IPS DF 4.7 (cell line): ENCODE results near the gene PTPRCAP.

Experiments
- DNase-seq: peaks from one replicate; pipeline ENCODE4 v3.0.0-alpha.2; 2013; ENCODE audit warnings: low spot score; ENCODE audit errors: extremely low read depth

The PTPRCAP gene

DNA sequence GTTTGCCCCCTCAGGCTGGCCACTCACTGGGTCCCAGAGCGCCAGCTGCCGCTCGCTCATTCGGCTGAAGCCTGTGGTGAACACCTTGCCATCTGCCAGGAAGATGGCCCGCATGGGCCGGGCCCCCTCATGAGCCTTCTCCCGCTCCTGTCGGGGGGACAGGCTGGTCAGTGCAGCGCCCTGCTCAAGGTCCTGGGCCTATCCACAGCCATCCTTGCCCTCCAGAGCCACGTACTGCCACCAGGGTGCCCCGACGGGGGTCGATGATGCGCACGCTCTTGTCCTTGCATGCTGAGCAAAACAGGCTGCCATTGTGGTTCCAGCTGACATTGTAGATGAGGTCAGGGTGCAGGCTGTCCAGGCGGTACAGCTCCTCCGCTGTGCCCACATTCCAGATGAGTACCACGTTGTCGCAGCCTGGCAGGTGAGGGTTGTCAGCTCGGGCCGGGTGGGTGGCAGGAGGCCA is 3.6 kb upstream of the PTPRCAP start:
- DNase-seq: no peak

DNA sequence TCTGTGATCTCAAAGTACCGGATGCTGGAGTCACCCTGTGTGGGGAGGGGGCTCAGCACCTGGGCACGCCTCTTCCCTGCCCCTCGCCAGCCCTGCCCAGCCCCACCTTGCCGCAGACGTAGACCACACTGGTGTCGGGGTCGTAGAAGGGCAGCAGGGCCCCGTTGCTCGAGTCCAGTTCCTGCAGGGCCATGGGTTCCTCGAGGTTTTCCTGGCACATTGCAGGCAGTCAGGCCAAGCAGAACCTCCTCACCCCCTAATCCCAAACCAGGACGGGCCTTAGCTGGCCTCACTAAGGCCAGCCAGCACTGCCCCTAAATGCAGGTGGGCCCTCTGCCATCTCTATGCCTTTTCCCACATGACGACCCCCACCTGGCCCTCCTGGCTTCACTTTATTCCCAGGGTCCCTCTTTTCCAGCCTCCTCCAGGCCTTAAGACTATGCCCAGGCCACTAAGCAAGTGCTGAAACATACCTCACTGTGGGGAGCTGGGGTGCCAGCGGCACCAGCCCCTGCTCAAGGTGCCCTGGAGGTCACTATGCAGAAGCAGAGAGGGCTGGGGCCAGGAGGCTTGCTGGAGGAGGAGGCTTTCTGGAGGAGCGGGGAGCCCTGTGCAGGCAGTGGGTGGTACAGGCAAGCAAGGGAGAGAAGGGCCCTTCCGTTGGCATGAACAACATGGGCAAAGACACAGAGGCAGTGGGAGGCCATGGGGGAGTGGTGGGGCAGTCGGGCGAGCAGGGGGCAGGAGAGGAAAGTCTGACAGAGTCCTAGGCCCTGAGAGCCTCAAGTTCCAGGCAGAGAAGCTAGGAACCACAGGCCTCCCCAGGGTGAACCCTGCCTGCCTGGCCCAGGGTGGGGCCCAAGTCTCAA is 3.0 kb upstream of the PTPRCAP start:
- no peak for DNase-seq

- DNase-seq: no peak
These were observed 2.1 kb upstream of the PTPRCAP start for GRCh38 chr11:67439321-67440228.

DNA sequence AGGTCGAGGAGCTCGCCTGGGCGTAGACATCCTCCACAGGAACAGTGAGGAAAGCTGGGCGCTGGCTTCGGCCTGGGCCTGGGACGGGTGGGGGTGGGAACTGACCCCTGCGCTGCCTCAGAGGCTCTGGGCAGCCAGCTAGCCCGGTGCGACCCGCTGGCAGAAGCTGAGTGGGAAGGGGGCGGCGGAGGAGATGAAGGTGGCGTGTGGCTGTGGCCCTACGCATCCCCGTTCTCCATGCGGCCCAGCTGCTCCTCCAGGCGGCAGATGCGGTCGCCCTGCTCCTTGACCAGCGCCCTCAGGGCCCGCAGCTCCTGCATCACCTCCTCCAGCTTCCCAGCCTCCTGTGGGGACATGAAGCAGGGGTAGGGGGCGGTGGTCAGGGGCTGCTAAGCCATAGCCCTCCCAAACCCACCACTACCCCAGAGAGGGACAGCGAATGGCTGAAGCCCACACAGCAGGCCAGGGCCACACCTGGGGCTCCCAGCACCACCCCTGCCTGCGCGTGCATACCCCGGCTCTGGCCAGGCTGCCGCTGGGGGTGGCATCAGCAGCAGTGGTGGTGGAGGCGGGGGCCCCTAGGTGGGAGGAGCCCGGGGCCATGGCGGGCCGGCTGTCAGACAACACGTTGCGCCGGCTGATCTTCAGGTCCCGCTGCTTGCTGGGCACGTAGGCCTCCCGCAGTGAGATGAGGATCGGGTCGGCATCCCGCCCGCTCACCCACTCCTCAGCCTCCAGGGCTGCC is 848 bp upstream of the PTPRCAP start:
- no peak for DNase-seq

GRCh38 chr11:67437809-67438157 is 301 bp upstream of the PTPRCAP start:
- DNase-seq: no peak

- DNase-seq: no peak
These were observed 912 bp downstream of the PTPRCAP start for GRCh38 chr11:67436459-67437081.

DNA sequence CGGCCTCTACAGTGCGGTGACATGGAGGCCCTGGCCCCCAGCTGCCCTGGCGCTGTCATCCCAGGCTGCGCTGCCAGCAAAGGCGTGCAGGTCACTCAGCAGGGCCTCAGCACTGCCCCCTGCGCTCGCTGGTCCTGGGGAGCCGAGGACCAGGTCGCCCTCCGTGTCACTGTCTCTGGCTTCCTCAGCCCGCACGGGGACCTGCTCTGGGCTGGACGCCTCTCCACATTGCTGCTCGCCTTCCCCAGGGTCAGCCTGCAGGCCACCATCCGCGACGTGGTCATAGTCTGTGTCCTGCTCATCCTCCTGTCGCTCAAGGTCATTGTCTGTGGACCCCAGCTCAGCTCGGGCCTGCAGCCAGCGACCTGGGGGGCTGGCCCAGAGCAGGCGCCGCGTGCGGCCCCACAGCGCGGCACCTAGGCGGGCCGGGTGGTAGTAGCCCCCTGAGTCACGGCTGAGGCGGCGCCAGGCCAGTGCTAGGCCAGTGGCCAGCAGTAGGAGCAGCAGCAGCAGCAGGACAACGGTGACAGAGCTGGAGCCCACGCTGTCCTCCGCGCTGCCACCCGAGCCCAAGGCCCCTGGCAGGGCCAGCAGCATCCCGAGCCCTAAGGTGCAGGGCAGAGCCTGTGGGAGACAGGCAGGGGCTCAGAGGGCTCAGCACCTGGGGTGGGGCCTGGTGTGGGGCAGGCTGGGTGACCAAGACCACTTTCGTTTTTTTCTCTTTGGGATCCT is 1.6 kb downstream of the PTPRCAP start:
- no peak for DNase-seq

DNA sequence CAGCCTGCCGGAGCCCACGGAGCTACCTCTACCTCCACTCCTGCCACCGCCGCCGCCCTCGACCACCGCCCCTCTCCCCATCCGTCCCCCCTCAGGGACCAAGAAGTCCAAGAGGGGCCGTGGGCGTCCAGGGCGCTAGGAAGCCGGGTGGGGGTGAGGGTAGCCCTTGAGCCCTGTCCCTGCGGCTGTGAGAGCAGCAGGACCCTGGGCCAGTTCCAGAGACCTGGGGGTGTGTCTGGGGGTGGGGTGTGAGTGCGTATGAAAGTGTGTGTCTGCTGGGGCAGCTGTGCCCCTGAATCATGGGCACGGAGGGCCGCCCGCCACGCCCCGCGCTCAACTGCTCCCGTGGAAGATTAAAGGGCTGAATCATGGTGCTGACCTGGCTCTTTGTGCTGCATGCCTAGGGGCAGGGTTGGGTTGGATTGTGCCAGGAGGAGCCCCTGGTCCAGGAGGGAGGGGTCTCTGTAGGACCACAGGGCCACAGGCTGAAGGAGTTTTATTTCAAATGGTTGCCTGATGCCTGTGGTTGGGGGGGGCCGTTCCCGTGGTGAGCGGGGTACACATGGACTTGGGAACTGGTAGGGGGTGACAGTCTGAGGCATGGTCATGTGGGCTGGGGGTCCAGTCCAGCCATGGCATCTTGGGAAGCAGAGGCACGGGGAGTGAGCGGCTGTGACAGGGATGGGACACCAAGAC is 2.3 kb downstream of the PTPRCAP start:
- DNase-seq: no peak

GRCh38 chr11:67434395-67434881 is 3.0 kb downstream of the PTPRCAP start:
- no peak for DNase-seq

GRCh38 chr11:67433536-67434394 is 3.7 kb downstream of the PTPRCAP start:
- no peak for DNase-seq

DNA sequence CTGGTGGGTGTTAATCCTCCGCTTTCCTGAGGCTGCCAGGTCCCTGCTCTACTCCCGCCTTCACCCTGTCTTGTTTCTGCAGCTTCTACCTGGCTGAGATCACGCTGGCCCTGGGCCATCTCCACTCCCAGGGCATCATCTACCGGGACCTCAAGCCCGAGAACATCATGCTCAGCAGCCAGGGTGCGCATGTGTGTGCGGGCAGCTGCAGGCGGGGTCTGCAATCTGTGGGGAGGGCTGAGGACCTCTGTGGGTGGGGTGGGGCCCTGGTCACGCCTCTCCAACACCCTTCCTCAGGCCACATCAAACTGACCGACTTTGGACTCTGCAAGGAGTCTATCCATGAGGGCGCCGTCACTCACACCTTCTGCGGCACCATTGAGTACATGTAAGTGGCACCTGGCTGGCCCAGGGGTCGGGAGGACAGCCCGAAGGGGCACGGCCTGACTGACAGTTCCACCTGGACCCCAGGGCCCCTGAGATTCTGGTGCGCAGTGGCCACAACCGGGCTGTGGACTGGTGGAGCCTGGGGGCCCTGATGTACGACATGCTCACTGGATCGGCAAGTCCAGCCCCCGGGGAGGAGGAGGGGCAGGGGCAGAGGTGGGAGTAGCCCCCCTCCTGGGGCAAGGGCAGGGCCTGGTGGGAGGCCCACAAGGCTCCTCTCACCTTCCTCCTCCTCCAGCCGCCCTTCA is 4.7 kb downstream of the PTPRCAP start:
- DNase-seq: no peak

- DNase-seq: no peak
These were observed 5.9 kb downstream of the PTPRCAP start for GRCh38 chr11:67431346-67432249.

GRCh38 chr11:67429722-67430121 is 7.8 kb downstream of the PTPRCAP start:
- no peak for DNase-seq

- DNase-seq: no peak
These were observed 8.3 kb downstream of the PTPRCAP start for GRCh38 chr11:67429038-67429668.

GRCh38 chr11:67428052-67429001 is 9.2 kb downstream of the PTPRCAP start, which contains the start of gene RPS6KB2:
RPS6KB2 (plus strand) TSS chr11:67428494; CDS start chr11:67428546, 52 bp downstream.
- peak; percentile 93 for DNase-seq
